Fibroblast of lung (primary cell): Measurements from ENCODE around the gene INPP5A.

Experiments used
- CTCF ChIP-seq, 2 donors: IDR thresholded peaks in 1 of 2; conservative IDR thresholded peaks in 1 of 2; 1 replicate in 1 of 2; 2 replicates in 1 of 2; pipeline ENCODE4 v1.5.1; 2011 to 2012; ENCODE audit warnings: low read length in 2 of 2, control low read depth in 1 of 2, inconsistent platforms in 1 of 2, low read depth in 1 of 2, mild to moderate bottlenecking in 1 of 2
- EZH2 ChIP-seq: IDR thresholded peaks from 2 replicates; pipeline ENCODE4 v1.5.1; 2012; ENCODE audit warnings: low read length, control low read depth, mild to moderate bottlenecking; ENCODE audit errors: missing control alignments

- TF ChIP-seq CTCF (conservative IDR thresholded peaks at IDR 0.05 in 1 of 2, IDR thresholded peaks at IDR 0.05 in 1 of 2; ENCODE audit: low read depth in 1 of 2, low read length in 2 of 2) (no peak), EZH2 (no peak)
Observed at GRCh38 chr10:132588301-132589013, 50.9 kb downstream of the INPP5A start.
